ENCODE results near the gene SLC37A1.

Gene SLC37A1

GRCh38 chr21:42545317-42545716 lies 31.7 kb downstream of the SLC37A1 start:
- no peak for TF ChIP-seq CTCF (conservative IDR thresholded peaks at IDR 0.05)
- TF ChIP-seq ZFX (IDR thresholded peaks at IDR 0.05), result no peak
- H3K27ac ChIP-seq, result no peak overlapping the region

- TF ChIP-seq CTCF (conservative IDR thresholded peaks at IDR 0.05) (no peak), ZFX (IDR thresholded peaks at IDR 0.05) (no peak)
- no peak overlapping the region for H3K27ac ChIP-seq
These were observed 32.1 kb downstream of the SLC37A1 start for GRCh38 chr21:42545745-42546144.

- no peak overlapping the region for H3K27ac ChIP-seq
- no peak for TF ChIP-seq ZFX (IDR thresholded peaks at IDR 0.05)
- no peak for TF ChIP-seq CTCF (conservative IDR thresholded peaks at IDR 0.05)
These were observed 32.8 kb downstream of the SLC37A1 start for GRCh38 chr21:42546433-42546832.

GRCh38 chr21:42547001-42547905 lies 33.6 kb downstream of the SLC37A1 start:
- TF ChIP-seq CTCF (conservative IDR thresholded peaks at IDR 0.05) (no peak), ZFX (IDR thresholded peaks at IDR 0.05) (no peak)
- no peak overlapping the region for H3K27ac ChIP-seq

- H3K27ac ChIP-seq, result no peak overlapping the region
- TF ChIP-seq ZFX (IDR thresholded peaks at IDR 0.05) (no peak), CTCF (conservative IDR thresholded peaks at IDR 0.05) (no peak)
These were observed 34.3 kb downstream of the SLC37A1 start for GRCh38 chr21:42547906-42548365.

GRCh38 chr21:42548687-42549406 lies 35.2 kb downstream of the SLC37A1 start:
- TF ChIP-seq CTCF (conservative IDR thresholded peaks at IDR 0.05) (no peak), ZFX (IDR thresholded peaks at IDR 0.05) (no peak)
- H3K27ac ChIP-seq, result 0 out of 2 replicates have a peak overlapping the region, but pooled peaks have one; percentile 11

- no peak overlapping the region for H3K27ac ChIP-seq
- no peak for TF ChIP-seq ZFX (IDR thresholded peaks at IDR 0.05)
- no peak for TF ChIP-seq CTCF (conservative IDR thresholded peaks at IDR 0.05)
These were observed 37.2 kb downstream of the SLC37A1 start for GRCh38 chr21:42550817-42551216.

All from C4-2B (cell line).